K562 (cell line): ENCODE data around the gene JPH3. TPM values are rescaled to one million over a fixed set of nuclear protein-coding genes. Genes with fewer than 3 reads are reported as not detected.

Source experiments
- ATF1 ChIP-seq, 2 experiments: fragments of 450-650 bp in 1 of 2; IDR thresholded peaks; 2 replicates each; pipeline ENCODE4 v1.6.1; 2016; ENCODE audit warnings: missing compliant biosample characterization in 1 of 2, missing genetic modification characterization in 1 of 2
- ATF3 ChIP-seq, 2 experiments: fragments of 450-650 bp in 1 of 2; sonication (generic) in 1 of 2; formaldehyde crosslinking in 1 of 2; IDR thresholded peaks in 1 of 2; conservative IDR thresholded peaks in 1 of 2; 2 replicates each; pipeline versions ENCODE4 v1.6.1 to v1.8.1; 2016 to 2023; ENCODE audit warnings: mild to moderate bottlenecking in 2 of 2, moderate library complexity in 2 of 2, inconsistent platforms in 1 of 2, missing genetic modification reagents in 1 of 2
- ATF7 ChIP-seq: fragments of 450-650 bp; IDR thresholded peaks from 2 replicates; pipeline ENCODE4 v1.7.1; 2014; ENCODE audit warnings: mild to moderate bottlenecking, moderate library complexity
- CBX5 ChIP-seq: IDR thresholded peaks from 2 replicates; pipeline ENCODE4 v1.6.1; 2014; ENCODE audit warnings: low read depth, borderline replicate concordance
- ELF2 ChIP-seq: fragments of 250-450 bp; sonication (Bioruptor Pico); IDR thresholded peaks from 2 replicates; pipeline ENCODE4 v1.5.0; 2021; ENCODE audit warnings: mild to moderate bottlenecking
- GABPB1 ChIP-seq: sonication (generic); formaldehyde crosslinking; IDR thresholded peaks from 2 replicates; pipeline ENCODE4 v1.8.0; 2022; ENCODE audit warnings: mild to moderate bottlenecking, missing genetic modification reagents
- HDAC1 ChIP-seq, 2 experiments: fragments of 450-650 bp; IDR thresholded peaks; 2 replicates each; pipeline ENCODE4 v1.6.1; 2016 to 2017; ENCODE audit warnings: inconsistent platforms in 1 of 2, mild to moderate bottlenecking in 1 of 2, moderate library complexity in 1 of 2
- IRF2 ChIP-seq: sonication (generic); formaldehyde crosslinking; IDR thresholded peaks from 2 replicates; pipeline ENCODE4 v1.8.1; 2022; ENCODE audit warnings: mild to moderate bottlenecking, missing genetic modification reagents
- KDM1A ChIP-seq, 2 experiments: fragments of 450-650 bp; IDR thresholded peaks; 2 replicates each; pipeline ENCODE4 v1.6.1; 2016; ENCODE audit warnings: mild to moderate bottlenecking in 2 of 2
- KDM5B ChIP-seq: fragments of 200-600 bp; sonication (generic); IDR thresholded peaks from 2 replicates; pipeline ENCODE4 v1.6.1; 2012; ENCODE audit warnings: low read depth, mild to moderate bottlenecking, moderate library complexity, low read length, control low read depth, inconsistent platforms; ENCODE audit not compliant: insufficient replicate concordance
- LARP7 ChIP-seq: fragments of 450-650 bp; IDR thresholded peaks from 2 replicates; pipeline ENCODE4 v1.6.1; 2016
- MXI1 ChIP-seq: IDR thresholded peaks from 2 replicates; pipeline ENCODE4 v1.6.1; 2011; ENCODE audit warnings: low read depth, mild to moderate bottlenecking, improper control_type of control experiment, low read length
- RAD21 ChIP-seq, 2 experiments: fragments of 250-450 bp in 1 of 2; fragments of 450-650 bp in 1 of 2; sonication (Bioruptor Pico) in 1 of 2; formaldehyde crosslinking in 1 of 2; IDR thresholded peaks in 1 of 2; conservative IDR thresholded peaks in 1 of 2; 2 replicates each; pipeline versions ENCODE4 v1.4.0 to v1.8.0; 2020 to 2022; ENCODE audit warnings: mild to moderate bottlenecking in 2 of 2, moderate library complexity in 1 of 2
- TFE3 ChIP-seq: fragments of 450-650 bp; formaldehyde crosslinking; IDR thresholded peaks from 2 replicates; pipeline ENCODE4 v1.4.0; 2020; ENCODE audit warnings: mild to moderate bottlenecking, mixed read lengths
- TSC22D4 ChIP-seq: fragments of 450-650 bp; IDR thresholded peaks from 2 replicates; pipeline ENCODE4 v1.6.1; 2016; ENCODE audit warnings: missing genetic modification characterization, missing biosample characterization, control low read depth
- ZNF436 ChIP-seq: fragments of 250-450, 450-650 bp; sonication (Bioruptor Pico); formaldehyde crosslinking; IDR thresholded peaks from 2 replicates; pipeline ENCODE4 v1.7.0; 2020; ENCODE audit warnings: mild to moderate bottlenecking
- ZNF57 ChIP-seq: fragments of 450-650 bp; formaldehyde crosslinking; IDR thresholded peaks from 2 replicates; pipeline ENCODE4 v1.4.0; 2020; ENCODE audit warnings: mild to moderate bottlenecking, moderate library complexity
- polyA plus RNA-seq, 8 experiments: library from polyadenylated mRNA; depleted of rRNA in 4 of 8; stranded (reverse) in 5 of 8; unstranded in 3 of 8; fragments of >200 nt; fragmentation: Nextera tagmentation in 2 of 8; fragmentation: Illumina TruSeq in 1 of 8; extraction: Ambion mirVana in 2 of 8; extraction: Trizol in 1 of 8; gene quantifications; 2 replicates each; pipeline versions ENCODE4 v1.2.1 to v1.2.3, GENCODE V29; 2011 to 2014; ENCODE audit warnings: inconsistent platforms in 1 of 8, missing spikeins in 1 of 8
- total RNA-seq, 7 experiments: library from RNA; depleted of rRNA in 6 of 7; stranded (reverse); fragments of >200 nt in 6 of 7; fragmentation: Illumina TruSeq in 2 of 7; extraction: Trizol in 2 of 7; gene quantifications; 2 replicates each; pipeline versions ENCODE4 v1.2.1 to v1.2.3, GENCODE V29; 2011 to 2021; ENCODE audit warnings: low replicate concordance in 1 of 7

Gene JPH3
- total and polyA plus RNA-seq, 9 of the 15 experiments (the other 6 are each of a cell fraction or from before 2014, with no cell fraction given), result 0.01 TPM; not detected in 8

- TF ChIP-seq ZNF436 (CRISPR knock-in tag), result no peak
- TF ChIP-seq ZNF57 (CRISPR knock-in tag), result no peak
- no peak for TF ChIP-seq CBX5
- no peak for TF ChIP-seq GABPB1 (CRISPR knock-in tag)
- TF ChIP-seq TSC22D4 (tag), result 0 out of 2 replicates have a peak, but pooled peaks have one; percentile 27
- TF ChIP-seq LARP7, result 0 out of 2 replicates have a peak, but pooled peaks have one; percentile 18
- TF ChIP-seq ELF2 (CRISPR knock-in tag), result no peak
- TF ChIP-seq IRF2, result 0 out of 2 replicates have a peak, but pooled peaks have one; percentile 60
- peak in 1 of 2 experiments; percentile 56; a peak in 2 of 4 replicates for TF ChIP-seq KDM1A (IDR thresholded peaks at IDR 0.05)
- TF ChIP-seq ATF7, result no peak
- peak in 1 of 2 experiments; percentile 48; a peak in 1 of 4 replicates for TF ChIP-seq HDAC1 (IDR thresholded peaks at IDR 0.05)
- TF ChIP-seq KDM5B, result no peak
- TF ChIP-seq ATF3 (IDR thresholded peaks at IDR 0.05), result peak; percentile 54; the same call in 1 of the 2 replicates
- TF ChIP-seq ATF3 (CRISPR knock-in tag; conservative IDR thresholded peaks at IDR 0.05), result no peak
- TF ChIP-seq RAD21 (CRISPR knock-in tag; conservative IDR thresholded peaks at IDR 0.05 in 1 of 2, IDR thresholded peaks at IDR 0.05 in 1 of 2), result no peak
- TF ChIP-seq MXI1, result no peak
- no peak for TF ChIP-seq TFE3 (CRISPR knock-in tag)
- TF ChIP-seq ATF1 (CRISPR knock-in tag; IDR thresholded peaks at IDR 0.05), result no peak
- peak; percentile 66 for TF ChIP-seq ATF1 (tag; IDR thresholded peaks at IDR 0.05)
Measured at GRCh38 chr16:87597324-87597830, 4.9 kb upstream of the JPH3 start (continued).
